NCI-H526 (cell line): ENCODE data around the gene CPED1.
A peak's percentile ranks its signal among the peaks of the same experiment; 100 is the strongest.
"Not testable (repeated sequence)": the region's sequence is repeated elsewhere in the genome, so short reads cannot be mapped to it uniquely, and the experiment has no call there.

ENCODE experiments used
- DNase-seq, 2 experiments: peaks; one replicate each; lab custom pipeline; 2025; lab: John Stamatoyannopoulos, UW

CPED1 gene

GRCh38 chr7:121182281-121182680, 193.8 kb downstream of the CPED1 start:
- DNase-seq: no peak

- DNase-seq: no peak
These were observed 194.4 kb downstream of the CPED1 start for GRCh38 chr7:121182902-121183301.

- DNase-seq: not testable (repeated sequence)
These were observed 195.4 kb downstream of the CPED1 start for GRCh38 chr7:121183883-121184282.

GRCh38 chr7:121186746-121187145, 198.2 kb downstream of the CPED1 start:
- DNase-seq: no peak

GRCh38 chr7:121187222-121187621, 198.7 kb downstream of the CPED1 start:
- DNase-seq: no peak

GRCh38 chr7:121187676-121188075, 199.2 kb downstream of the CPED1 start:
- DNase-seq: no peak

GRCh38 chr7:121192834-121193233, 204.3 kb downstream of the CPED1 start:
- no peak for DNase-seq

- no peak for DNase-seq
These were observed 206.5 kb downstream of the CPED1 start for GRCh38 chr7:121195010-121195409.

- DNase-seq: no peak
These were observed 207.4 kb downstream of the CPED1 start for GRCh38 chr7:121195874-121196273.

- DNase-seq: no peak
These were observed 207.8 kb downstream of the CPED1 start for GRCh38 chr7:121196286-121196685.

GRCh38 chr7:121197455-121197854, 208.9 kb downstream of the CPED1 start:
- no peak for DNase-seq

- no peak for DNase-seq
These were observed 210.0 kb downstream of the CPED1 start for GRCh38 chr7:121198502-121198901.

GRCh38 chr7:121202125-121202524, 213.6 kb downstream of the CPED1 start:
- no peak for DNase-seq

- no peak for DNase-seq
These were observed 214.3 kb downstream of the CPED1 start for GRCh38 chr7:121202834-121203233.

- DNase-seq: peak in 1 of 2 experiments; percentile 33
These were observed 216.0 kb downstream of the CPED1 start for GRCh38 chr7:121204537-121204936.

- no peak for DNase-seq
These were observed 217.3 kb downstream of the CPED1 start for GRCh38 chr7:121205777-121206176.

GRCh38 chr7:121211253-121211652, 222.7 kb downstream of the CPED1 start:
- DNase-seq: no peak

- DNase-seq: no peak
These were observed 223.5 kb downstream of the CPED1 start for GRCh38 chr7:121212036-121212435.

- no peak for DNase-seq
These were observed 226.1 kb downstream of the CPED1 start for GRCh38 chr7:121214657-121215056.

- no peak for DNase-seq
These were observed 230.5 kb downstream of the CPED1 start for GRCh38 chr7:121219026-121219425.

- DNase-seq: not testable (repeated sequence)
These were observed 232.6 kb downstream of the CPED1 start for GRCh38 chr7:121221108-121221507.

- no peak for DNase-seq
These were observed 240.3 kb downstream of the CPED1 start for GRCh38 chr7:121228779-121229178.

- DNase-seq: no peak
These were observed 246.7 kb downstream of the CPED1 start for GRCh38 chr7:121235201-121235600.

GRCh38 chr7:121237601-121238000, 249.1 kb downstream of the CPED1 start:
- DNase-seq: no peak
